Uterus (tissue), 2 donors: Measurements from ENCODE around the gene TUBB4A.

Experiments used
- POLR2A ChIP-seq, 2 donors: fragments of 450-650 bp; IDR thresholded peaks; one replicate each; pipeline ENCODE4 v1.6.1; 2016; ENCODE audit warnings: antibody characterized with exemption in 2 of 2, mild to moderate bottlenecking in 1 of 2, moderate library complexity in 1 of 2
- TF ChIP-seq, protein P1 (sequence below), 4 experiments: fragments of 200-600 bp in 2 of 4; fragments of 450-650 bp in 2 of 4; sonication (generic) in 2 of 4; IDR thresholded peaks; one replicate each; pipeline ENCODE4 v1.5.1; 2016 to 2019; ENCODE audit warnings: antibody characterized with exemption in 4 of 4, mild to moderate bottlenecking in 2 of 4, moderate library complexity in 1 of 4

DNA sequence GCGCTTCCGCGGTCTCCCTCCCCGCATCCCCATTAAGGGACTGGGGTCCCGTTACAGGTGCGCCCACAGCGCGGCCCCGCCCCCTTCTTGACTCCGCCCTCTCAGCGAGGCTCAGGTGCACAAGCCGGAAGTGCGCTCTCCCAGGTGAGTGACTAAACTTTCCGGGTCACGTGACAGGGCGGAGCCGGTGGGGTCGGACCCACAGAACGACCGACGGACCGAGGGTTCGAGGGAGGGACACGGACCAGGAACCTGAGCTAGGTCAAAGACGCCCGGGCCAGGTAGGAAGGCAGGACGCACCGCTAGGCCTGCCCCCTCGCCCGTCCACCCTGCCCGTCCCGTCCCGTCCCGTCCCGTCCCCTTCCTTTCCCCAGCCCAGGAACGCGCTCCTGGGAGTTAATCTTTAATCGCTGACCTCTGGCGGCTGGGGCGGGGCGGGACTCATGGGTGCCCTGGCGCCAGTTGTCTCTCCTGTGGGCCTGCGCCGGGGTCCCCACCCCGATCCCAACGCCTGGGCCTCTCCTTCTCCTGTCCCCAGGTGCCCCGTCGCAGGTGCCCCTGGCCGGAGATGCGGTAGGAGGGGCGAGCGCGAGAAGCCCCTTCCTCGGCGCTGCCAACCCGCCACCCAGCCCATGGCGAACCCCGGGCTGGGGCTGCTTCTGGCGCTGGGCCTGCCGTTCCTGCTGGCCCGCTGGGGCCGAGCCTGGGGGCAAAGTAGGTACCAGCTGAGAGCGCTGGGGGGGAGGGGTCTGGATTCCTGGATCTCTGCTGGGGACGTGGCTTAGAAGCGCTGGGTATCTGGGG is 37.8 kb downstream of the TUBB4A start, which contains the start of gene CRB3:
- TF ChIP-seq, protein P1, sequence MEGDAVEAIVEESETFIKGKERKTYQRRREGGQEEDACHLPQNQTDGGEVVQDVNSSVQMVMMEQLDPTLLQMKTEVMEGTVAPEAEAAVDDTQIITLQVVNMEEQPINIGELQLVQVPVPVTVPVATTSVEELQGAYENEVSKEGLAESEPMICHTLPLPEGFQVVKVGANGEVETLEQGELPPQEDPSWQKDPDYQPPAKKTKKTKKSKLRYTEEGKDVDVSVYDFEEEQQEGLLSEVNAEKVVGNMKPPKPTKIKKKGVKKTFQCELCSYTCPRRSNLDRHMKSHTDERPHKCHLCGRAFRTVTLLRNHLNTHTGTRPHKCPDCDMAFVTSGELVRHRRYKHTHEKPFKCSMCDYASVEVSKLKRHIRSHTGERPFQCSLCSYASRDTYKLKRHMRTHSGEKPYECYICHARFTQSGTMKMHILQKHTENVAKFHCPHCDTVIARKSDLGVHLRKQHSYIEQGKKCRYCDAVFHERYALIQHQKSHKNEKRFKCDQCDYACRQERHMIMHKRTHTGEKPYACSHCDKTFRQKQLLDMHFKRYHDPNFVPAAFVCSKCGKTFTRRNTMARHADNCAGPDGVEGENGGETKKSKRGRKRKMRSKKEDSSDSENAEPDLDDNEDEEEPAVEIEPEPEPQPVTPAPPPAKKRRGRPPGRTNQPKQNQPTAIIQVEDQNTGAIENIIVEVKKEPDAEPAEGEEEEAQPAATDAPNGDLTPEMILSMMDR (IDR thresholded peaks at IDR 0.05), result no peak
- peak in 1 of 2 donors; percentile 49 for TF ChIP-seq POLR2A (IDR thresholded peaks at IDR 0.05)
